ENCODE measurements around the gene RBM34. TPM values are rescaled to one million over a fixed set of nuclear protein-coding genes. Genes with fewer than 3 reads are reported as not detected.

Gene RBM34
- total and polyA plus RNA-seq, 8 donors: 13.5 to 45.1 (median 27.7) TPM

- ATAC-seq (peak in 1 of 4 donors; percentile 29), DNase-seq (no peak), FAIRE-seq (no peak)
- WGBS, 2 donors: 68 to 74% methylated on average over 6 of the region's 6 CpGs
- no peak overlapping the region for H3K4me3 ChIP-seq
- no peak for TF ChIP-seq CTCF (IDR thresholded peaks at IDR 0.05)
- intact Hi-C loops (cut with DNase I): no loop called here
- no peaks in the 10 kb centered on the region for H3K9me3 ChIP-seq
- peak overlapping the region in 1 of 4 donors; percentile 20 for H3K27ac ChIP-seq
- peaks cover 0 to 9% (median 3%) of the 10 kb centered on the region in 3 donors for H3K36me3 ChIP-seq
- no peaks in the 10 kb centered on the region for H3K27me3 ChIP-seq
- H3K4me1 ChIP-seq: peaks cover 11 to 15% (median 13%) of the 10 kb centered on the region in 3 donors
These were observed 48.5 kb downstream of the RBM34 start for GRCh38 chr1:235112297-235113182.

- intact Hi-C loops (cut with DNase I): no loop called here
- Histone ChIP-seq H3K4me1 (peaks cover 11 to 15% (median 13%) of the 10 kb centered on the region in 3 donors), H3K9me3 (no peaks in the 10 kb centered on the region), H3K4me3 (no peak overlapping the region), H3K36me3 (peaks cover 0 to 5% (median 0%) of the 10 kb centered on the region in 3 donors), H3K27me3 (no peaks in the 10 kb centered on the region), H3K27ac (no peak overlapping the region)
- ATAC-seq (no peak), FAIRE-seq (no peak), DNase-seq (no peak)
- no peak for TF ChIP-seq CTCF (IDR thresholded peaks at IDR 0.05)
- WGBS, 2 donors: 92 to 93% methylated on average over 3 of the region's 3 CpGs
These were observed 49.9 kb downstream of the RBM34 start for GRCh38 chr1:235111107-235111506.

- Histone ChIP-seq H3K9me3 (no peaks in the 10 kb centered on the region), H3K36me3 (no peaks in the 10 kb centered on the region), H3K4me3 (no peak overlapping the region), H3K4me1 (peaks cover 9 to 13% (median 11%) of the 10 kb centered on the region in 3 donors), H3K27me3 (no peaks in the 10 kb centered on the region), H3K27ac (no peak overlapping the region)
- no peak for ATAC-seq
- TF ChIP-seq CTCF (IDR thresholded peaks at IDR 0.05): no peak
- FAIRE-seq: no peak
- DNase-seq: no peak
- 94 to 95% methylated on average over 11 of the region's 11 CpGs for WGBS, 2 donors
- intact Hi-C loops (cut with DNase I): no loop called here
These were observed 52.2 kb downstream of the RBM34 start for GRCh38 chr1:235108876-235109275.

GRCh38 chr1:235108185-235108593 is 52.9 kb downstream of the RBM34 start:
- Histone ChIP-seq H3K27me3 (no peaks in the 10 kb centered on the region), H3K9me3 (no peaks in the 10 kb centered on the region), H3K4me1 (peaks cover 6 to 9% (median 6%) of the 10 kb centered on the region in 3 donors), H3K27ac (no peak overlapping the region), H3K4me3 (no peak overlapping the region), H3K36me3 (no peaks in the 10 kb centered on the region)
- no peak for TF ChIP-seq CTCF (IDR thresholded peaks at IDR 0.05)
- intact Hi-C loops (cut with DNase I): no loop called here
- no peak for ATAC-seq
- 100% methylated on average over 1 of the region's 1 CpG for WGBS, 2 donors
- no peak for DNase-seq
- FAIRE-seq: no peak

Data from pancreas (tissue), 10 donors.